ENCODE measurements around the gene PLEKHB1.

PLEKHB1 gene

DNA sequence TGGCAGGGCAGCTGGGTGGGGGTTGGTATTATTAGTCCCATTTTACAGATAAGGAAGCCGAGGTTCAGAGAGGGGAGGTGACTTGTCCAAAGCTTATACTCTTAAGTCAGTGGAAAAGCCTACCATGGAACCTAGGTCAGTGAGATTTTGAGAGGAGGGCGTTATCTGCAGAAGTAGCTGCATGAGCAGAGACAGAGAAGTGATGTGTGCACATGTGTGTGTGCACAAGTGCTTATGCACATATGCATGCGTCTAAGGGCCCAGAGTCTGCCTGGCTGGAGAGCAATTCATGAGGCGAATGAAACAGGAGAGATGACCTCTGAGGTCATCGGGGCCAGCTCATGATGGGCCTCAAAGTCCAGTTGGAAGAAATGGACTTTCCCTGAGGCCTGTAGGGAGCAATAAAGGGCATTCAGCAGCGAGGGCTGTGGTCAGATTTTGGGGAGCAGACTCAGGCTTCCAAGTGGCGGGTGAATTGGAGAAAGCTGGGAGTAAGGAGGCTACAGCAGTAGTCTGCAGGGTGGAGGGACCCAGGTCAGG lies 8.2 kb downstream of the PLEKHB1 start:
- H3K4me3 Mint-ChIP-seq, result no peak overlapping the region
- H3K4me1 Mint-ChIP-seq, result peaks cover 7% of the 10 kb centered on the region
- H3K9me3 Mint-ChIP-seq, result no peaks in the 10 kb centered on the region
- H3K27me3 Mint-ChIP-seq (ENCODE audit: low read depth), result peaks cover 18% of the 10 kb centered on the region
- TF ChIP-seq, protein P1, sequence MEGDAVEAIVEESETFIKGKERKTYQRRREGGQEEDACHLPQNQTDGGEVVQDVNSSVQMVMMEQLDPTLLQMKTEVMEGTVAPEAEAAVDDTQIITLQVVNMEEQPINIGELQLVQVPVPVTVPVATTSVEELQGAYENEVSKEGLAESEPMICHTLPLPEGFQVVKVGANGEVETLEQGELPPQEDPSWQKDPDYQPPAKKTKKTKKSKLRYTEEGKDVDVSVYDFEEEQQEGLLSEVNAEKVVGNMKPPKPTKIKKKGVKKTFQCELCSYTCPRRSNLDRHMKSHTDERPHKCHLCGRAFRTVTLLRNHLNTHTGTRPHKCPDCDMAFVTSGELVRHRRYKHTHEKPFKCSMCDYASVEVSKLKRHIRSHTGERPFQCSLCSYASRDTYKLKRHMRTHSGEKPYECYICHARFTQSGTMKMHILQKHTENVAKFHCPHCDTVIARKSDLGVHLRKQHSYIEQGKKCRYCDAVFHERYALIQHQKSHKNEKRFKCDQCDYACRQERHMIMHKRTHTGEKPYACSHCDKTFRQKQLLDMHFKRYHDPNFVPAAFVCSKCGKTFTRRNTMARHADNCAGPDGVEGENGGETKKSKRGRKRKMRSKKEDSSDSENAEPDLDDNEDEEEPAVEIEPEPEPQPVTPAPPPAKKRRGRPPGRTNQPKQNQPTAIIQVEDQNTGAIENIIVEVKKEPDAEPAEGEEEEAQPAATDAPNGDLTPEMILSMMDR (IDR thresholded peaks at IDR 0.05; ENCODE audit: unreplicated experiment in 3 of 3), result no peak
- H3K36me3 Mint-ChIP-seq (ENCODE audit: low read depth), result no peaks in the 10 kb centered on the region
- no peak overlapping the region for H3K27ac Mint-ChIP-seq

DNA sequence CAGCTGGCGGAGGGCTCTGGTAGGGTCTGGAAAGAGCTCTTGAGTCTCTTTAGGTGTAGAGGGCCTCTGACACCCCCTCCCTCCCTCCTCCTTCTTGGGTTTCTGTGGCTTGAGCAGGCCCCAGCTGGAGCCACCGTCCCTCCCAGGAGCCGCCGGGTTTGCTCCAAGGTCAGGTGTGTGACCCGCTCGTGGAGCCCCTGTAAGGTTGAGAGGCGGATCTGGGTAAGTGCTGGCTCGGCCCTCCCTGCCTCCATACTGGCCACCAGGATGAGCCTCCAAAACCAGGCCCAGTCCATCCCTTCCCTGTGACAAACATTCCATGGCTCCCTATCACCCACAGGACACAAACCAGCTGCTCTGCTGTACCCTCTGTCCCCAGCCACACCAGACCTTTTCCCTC lies 9.3 kb downstream of the PLEKHB1 start:
- H3K27ac Mint-ChIP-seq, result no peak overlapping the region
- no peaks in the 10 kb centered on the region for H3K9me3 Mint-ChIP-seq
- TF ChIP-seq, protein P1 (IDR thresholded peaks at IDR 0.05; ENCODE audit: unreplicated experiment in 3 of 3), result no peak
- H3K4me3 Mint-ChIP-seq, result no peak overlapping the region
- H3K27me3 Mint-ChIP-seq (ENCODE audit: low read depth), result peaks cover 15% of the 10 kb centered on the region
- H3K36me3 Mint-ChIP-seq (ENCODE audit: low read depth), result no peaks in the 10 kb centered on the region
- H3K4me1 Mint-ChIP-seq, result peaks cover 7% of the 10 kb centered on the region

DNA sequence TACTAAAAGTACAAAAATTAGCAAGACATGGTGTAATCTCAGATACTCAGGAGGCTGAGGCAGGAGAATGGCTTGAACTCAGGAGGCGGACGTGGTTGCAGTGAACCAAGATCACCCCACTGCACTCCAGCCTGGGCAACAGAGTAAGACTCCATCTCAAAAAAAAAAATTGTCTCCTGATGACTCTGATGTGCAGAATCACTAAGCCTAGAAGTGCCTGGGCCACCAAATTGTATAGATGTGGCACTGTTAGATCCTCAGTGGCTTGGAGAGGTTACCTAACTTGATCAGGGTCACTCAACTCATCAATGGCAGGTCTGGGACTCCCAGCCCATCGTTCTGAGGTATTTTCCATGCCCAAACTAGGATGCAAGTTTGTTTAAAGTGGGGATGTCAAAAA lies 10.6 kb downstream of the PLEKHB1 start:
- H3K36me3 Mint-ChIP-seq (ENCODE audit: low read depth), result no peaks in the 10 kb centered on the region
- TF ChIP-seq, protein P1 (IDR thresholded peaks at IDR 0.05; ENCODE audit: unreplicated experiment in 3 of 3), result no peak

DNA sequence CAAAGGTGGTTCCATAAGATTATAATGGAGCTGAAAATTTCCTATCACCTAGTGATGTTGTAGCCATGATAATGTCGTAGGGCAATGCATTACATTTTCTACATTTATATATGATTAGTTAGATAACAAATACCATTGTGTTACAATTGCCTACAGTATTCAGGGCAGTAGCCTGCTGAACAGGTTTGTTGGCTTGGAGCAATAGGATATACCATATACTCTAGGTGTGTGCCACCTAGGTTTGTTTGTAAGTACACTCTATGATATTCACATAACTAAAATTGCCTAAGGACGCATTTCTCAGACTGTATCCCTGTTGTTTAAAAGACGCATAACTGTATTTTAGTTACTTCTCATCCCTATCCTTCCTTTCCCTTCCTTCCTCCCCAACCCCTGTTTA lies 13.6 kb downstream of the PLEKHB1 start:
- Mint-ChIP-seq H3K4me1 (peaks cover 12% of the 10 kb centered on the region), H3K27ac (no peak overlapping the region), H3K27me3 (ENCODE audit: low read depth) (peaks cover 14% of the 10 kb centered on the region), H3K9me3 (no peaks in the 10 kb centered on the region), H3K4me3 (peak overlapping the region in 1 of 3 experiments; percentile 7), H3K36me3 (ENCODE audit: low read depth) (no peaks in the 10 kb centered on the region)
- TF ChIP-seq, protein P1 (IDR thresholded peaks at IDR 0.05; ENCODE audit: unreplicated experiment in 3 of 3), result no peak

More for the DNA sequence above, 10.6 kb downstream of the PLEKHB1 start:
- Mint-ChIP-seq H3K4me3 (no peak overlapping the region), H3K4me1 (no peaks in the 10 kb centered on the region), H3K27me3 (ENCODE audit: low read depth) (peaks cover 20% of the 10 kb centered on the region), H3K27ac (no peak overlapping the region), H3K9me3 (no peaks in the 10 kb centered on the region)

DNA sequence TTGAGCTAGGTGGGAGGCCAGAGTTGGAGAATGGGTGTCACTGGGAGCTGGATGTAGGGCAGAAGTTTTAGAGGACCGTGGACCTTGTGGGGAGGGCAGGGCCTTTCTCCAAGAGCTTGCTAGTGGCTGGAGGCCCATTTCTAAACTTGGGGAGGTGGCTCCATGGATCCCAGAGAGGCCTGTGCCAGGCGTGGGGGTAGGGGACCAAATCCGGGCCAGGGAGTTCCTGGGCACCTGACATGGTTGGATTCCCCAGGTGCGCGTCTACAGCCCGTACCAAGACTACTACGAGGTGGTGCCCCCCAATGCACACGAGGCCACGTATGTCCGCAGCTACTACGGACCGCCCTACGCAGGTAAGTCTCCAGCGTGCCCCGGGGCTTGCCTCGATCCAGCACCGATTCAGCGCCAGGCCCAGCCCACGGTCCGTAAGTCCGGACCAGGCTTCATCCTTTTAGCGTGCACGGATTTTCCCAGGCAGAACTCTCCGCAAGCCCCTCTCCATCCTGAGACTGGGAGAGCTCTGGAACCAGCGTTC lies 14.2 kb downstream of the PLEKHB1 start:
- H3K27ac Mint-ChIP-seq, result no peak overlapping the region

More for the DNA sequence above, 14.2 kb downstream of the PLEKHB1 start:
- peaks cover 14% of the 10 kb centered on the region for H3K27me3 Mint-ChIP-seq (ENCODE audit: low read depth)
- no peaks in the 10 kb centered on the region for H3K36me3 Mint-ChIP-seq (ENCODE audit: low read depth)
- peak overlapping the region; percentile 24 to 81 (median 78) for H3K4me3 Mint-ChIP-seq
- no peaks in the 10 kb centered on the region for H3K9me3 Mint-ChIP-seq
- TF ChIP-seq, protein P1 (IDR thresholded peaks at IDR 0.05; ENCODE audit: unreplicated experiment in 3 of 3), result no peak
- peaks cover 18% of the 10 kb centered on the region for H3K4me1 Mint-ChIP-seq

Data from nephron (organoid).